ENCODE results near the gene GFOD2.

GFOD2 gene

DNA sequence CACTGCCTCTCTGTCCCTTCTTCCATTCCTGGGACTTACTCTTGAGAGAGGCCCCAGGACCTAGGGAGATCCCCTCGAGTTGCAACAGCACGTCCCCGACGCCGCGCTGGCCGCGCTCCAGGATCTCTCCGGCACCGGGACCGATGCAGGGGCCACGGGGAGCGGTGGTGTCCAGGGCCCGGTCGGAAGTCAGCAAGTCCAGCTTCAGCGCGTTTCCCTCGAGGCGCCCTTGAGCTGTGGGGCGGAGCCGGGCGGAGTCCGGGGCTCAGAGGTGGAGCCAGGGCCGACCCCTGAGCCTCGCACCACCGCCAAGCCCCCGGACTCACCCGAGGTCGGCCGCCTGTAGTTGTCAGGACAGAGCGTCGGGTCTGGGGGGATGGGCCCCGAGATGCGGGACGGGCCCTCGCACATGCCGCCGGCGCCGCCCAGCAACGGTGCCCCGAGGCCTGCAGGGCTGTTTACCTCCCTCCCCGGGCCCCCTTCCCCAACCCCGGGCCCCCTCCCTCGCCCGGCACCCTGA is 53.0 kb downstream of the GFOD2 start (continued):
- TF ChIP-seq BCL11B (tag by site-specific recombination; IDR thresholded peaks at IDR 0.05; ENCODE audit: low read depth) (peak; percentile 29; the same call in 1 of the 2 replicates), ZNF112 (tag by site-specific recombination; IDR thresholded peaks at IDR 0.05) (no peak), ZNF311 (tag by site-specific recombination; IDR thresholded peaks at IDR 0.05; ENCODE audit: borderline replicate concordance) (no peak), ZFP41 (tag by site-specific recombination; IDR thresholded peaks at IDR 0.05; ENCODE audit: borderline replicate concordance) (no peak), ZNF830 (tag by site-specific recombination; IDR thresholded peaks at IDR 0.05; ENCODE audit: low read depth) (no peak), GLI4 (tag by site-specific recombination; IDR thresholded peaks at IDR 0.05) (no peak), ZNF24 (tag by site-specific recombination; IDR thresholded peaks at IDR 0.05) (no peak), ZBTB17 (tag by site-specific recombination; IDR thresholded peaks at IDR 0.05) (no peak), ZNF510 (tag by site-specific recombination; IDR thresholded peaks at IDR 0.05; ENCODE audit: insufficient replicate concordance) (no peak), SCRT2 (tag by site-specific recombination; IDR thresholded peaks at IDR 0.05) (no peak), SP3 (tag by site-specific recombination; IDR thresholded peaks at IDR 0.05) (peak; percentile 39), ZNF677 (tag by site-specific recombination; IDR thresholded peaks at IDR 0.05) (no peak), ZNF266 (tag by site-specific recombination; IDR thresholded peaks at IDR 0.05; ENCODE audit: low read depth) (no peak), ZNF544 (tag by site-specific recombination; IDR thresholded peaks at IDR 0.05) (no peak), ZNF621 (tag by site-specific recombination; IDR thresholded peaks at IDR 0.05) (no peak), GLIS2 (tag by site-specific recombination; IDR thresholded peaks at IDR 0.05) (no peak), IKZF3 (tag by site-specific recombination; IDR thresholded peaks at IDR 0.05) (no peak), ZBTB48 (tag by site-specific recombination; IDR thresholded peaks at IDR 0.05) (peak; percentile 45; the same call in 1 of the 2 replicates), KLF7 (tag by site-specific recombination; IDR thresholded peaks at IDR 0.05; ENCODE audit: borderline replicate concordance) (no peak), ZNF473 (tag by site-specific recombination; IDR thresholded peaks at IDR 0.05) (no peak), BCL11A (tag by site-specific recombination; IDR thresholded peaks at IDR 0.05; ENCODE audit: low read depth) (no peak), KLF1 (tag by site-specific recombination; IDR thresholded peaks at IDR 0.05) (peak; percentile 12; the same call in 1 of the 2 replicates)
- TF ChIP-seq, protein P1, sequence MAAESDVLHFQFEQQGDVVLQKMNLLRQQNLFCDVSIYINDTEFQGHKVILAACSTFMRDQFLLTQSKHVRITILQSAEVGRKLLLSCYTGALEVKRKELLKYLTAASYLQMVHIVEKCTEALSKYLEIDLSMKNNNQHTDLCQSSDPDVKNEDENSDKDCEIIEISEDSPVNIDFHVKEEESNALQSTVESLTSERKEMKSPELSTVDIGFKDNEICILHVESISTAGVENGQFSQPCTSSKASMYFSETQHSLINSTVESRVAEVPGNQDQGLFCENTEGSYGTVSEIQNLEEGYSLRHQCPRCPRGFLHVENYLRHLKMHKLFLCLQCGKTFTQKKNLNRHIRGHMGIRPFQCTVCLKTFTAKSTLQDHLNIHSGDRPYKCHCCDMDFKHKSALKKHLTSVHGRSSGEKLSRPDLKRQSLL (tag by site-specific recombination; IDR thresholded peaks at IDR 0.05): peak; percentile 46; the same call in 1 of the 2 replicates
- TF ChIP-seq, protein P2, sequence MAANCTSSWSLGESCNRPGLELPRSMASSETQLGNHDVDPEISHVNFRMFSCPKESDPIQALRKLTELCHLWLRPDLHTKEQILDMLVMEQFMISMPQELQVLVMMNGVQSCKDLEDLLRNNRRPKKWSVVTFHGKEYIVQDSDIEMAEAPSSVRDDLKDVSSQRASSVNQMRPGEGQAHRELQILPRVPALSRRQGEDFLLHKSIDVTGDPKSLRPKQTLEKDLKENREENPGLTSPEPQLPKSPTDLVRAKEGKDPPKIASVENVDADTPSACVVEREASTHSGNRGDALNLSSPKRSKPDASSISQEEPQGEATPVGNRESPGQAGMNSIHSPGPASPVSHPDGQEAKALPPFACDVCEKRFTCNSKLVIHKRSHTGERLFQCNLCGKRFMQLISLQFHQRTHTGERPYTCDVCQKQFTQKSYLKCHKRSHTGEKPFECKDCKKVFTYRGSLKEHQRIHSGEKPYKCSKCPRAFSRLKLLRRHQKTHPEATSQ (tag by site-specific recombination; IDR thresholded peaks at IDR 0.05): no peak
- TF ChIP-seq, protein P3, sequence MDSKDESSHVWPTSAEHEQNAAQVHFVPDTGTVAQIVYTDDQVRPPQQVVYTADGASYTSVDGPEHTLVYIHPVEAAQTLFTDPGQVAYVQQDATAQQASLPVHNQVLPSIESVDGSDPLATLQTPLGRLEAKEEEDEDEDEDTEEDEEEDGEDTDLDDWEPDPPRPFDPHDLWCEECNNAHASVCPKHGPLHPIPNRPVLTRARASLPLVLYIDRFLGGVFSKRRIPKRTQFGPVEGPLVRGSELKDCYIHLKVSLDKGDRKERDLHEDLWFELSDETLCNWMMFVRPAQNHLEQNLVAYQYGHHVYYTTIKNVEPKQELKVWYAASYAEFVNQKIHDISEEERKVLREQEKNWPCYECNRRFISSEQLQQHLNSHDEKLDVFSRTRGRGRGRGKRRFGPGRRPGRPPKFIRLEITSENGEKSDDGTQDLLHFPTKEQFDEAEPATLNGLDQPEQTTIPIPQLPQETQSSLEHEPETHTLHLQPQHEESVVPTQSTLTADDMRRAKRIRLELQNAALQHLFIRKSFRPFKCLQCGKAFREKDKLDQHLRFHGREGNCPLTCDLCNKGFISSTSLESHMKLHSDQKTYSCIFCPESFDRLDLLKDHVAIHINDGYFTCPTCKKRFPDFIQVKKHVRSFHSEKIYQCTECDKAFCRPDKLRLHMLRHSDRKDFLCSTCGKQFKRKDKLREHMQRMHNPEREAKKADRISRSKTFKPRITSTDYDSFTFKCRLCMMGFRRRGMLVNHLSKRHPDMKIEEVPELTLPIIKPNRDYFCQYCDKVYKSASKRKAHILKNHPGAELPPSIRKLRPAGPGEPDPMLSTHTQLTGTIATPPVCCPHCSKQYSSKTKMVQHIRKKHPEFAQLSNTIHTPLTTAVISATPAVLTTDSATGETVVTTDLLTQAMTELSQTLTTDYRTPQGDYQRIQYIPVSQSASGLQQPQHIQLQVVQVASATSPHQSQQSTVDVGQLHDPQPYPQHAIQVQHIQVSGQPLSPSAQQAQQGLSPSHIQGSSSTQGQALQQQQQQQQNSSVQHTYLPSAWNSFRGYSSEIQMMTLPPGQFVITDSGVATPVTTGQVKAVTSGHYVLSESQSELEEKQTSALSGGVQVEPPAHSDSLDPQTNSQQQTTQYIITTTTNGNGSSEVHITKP (tag by site-specific recombination; IDR thresholded peaks at IDR 0.05): peak; percentile 36; the same call in 1 of the 2 replicates

Measured in HEK293 (cell line).